SK-N-SH (cell line): ENCODE data around the gene CHST11.

Source experiments
- CHD2 ChIP-seq: fragments of 150-350 bp; IDR thresholded peaks from 2 replicates; pipeline ENCODE4 v1.6.1; 2018; ENCODE audit warnings: low read length; ENCODE audit not compliant: partially characterized antibody
- EP300 ChIP-seq, 2 experiments: IDR thresholded peaks; 2 replicates each; pipeline versions ENCODE4 v1.4.0 to v1.6.1; 2012; ENCODE audit warnings: borderline replicate concordance in 1 of 2, low read depth in 1 of 2, low read length in 1 of 2
- MXI1 ChIP-seq: IDR thresholded peaks from 2 replicates; pipeline ENCODE4 v1.6.1; 2012; ENCODE audit warnings: mild to moderate bottlenecking, low read depth, low read length, improper control_type of control experiment
- RCOR1 ChIP-seq: fragments of 150-350 bp; IDR thresholded peaks from 2 replicates; pipeline ENCODE4 v1.6.1; 2017; ENCODE audit warnings: antibody characterized with exemption, low read length
- RFX5 ChIP-seq: IDR thresholded peaks from 2 replicates; pipeline ENCODE4 v1.6.1; 2012; ENCODE audit warnings: mild to moderate bottlenecking, improper control_type of control experiment, low read length
- RXRA ChIP-seq: IDR thresholded peaks from 2 replicates; pipeline ENCODE4 v1.4.0; 2012; ENCODE audit warnings: low read depth, mild to moderate bottlenecking, borderline replicate concordance
- TEAD4 ChIP-seq: IDR thresholded peaks from 2 replicates; pipeline ENCODE4 v1.4.0; 2012; ENCODE audit warnings: mild to moderate bottlenecking, borderline replicate concordance; ENCODE audit not compliant: insufficient read depth
- YY1 ChIP-seq: IDR thresholded peaks from 2 replicates; pipeline ENCODE4 v1.4.0; 2012; ENCODE audit warnings: low read depth, mild to moderate bottlenecking
- TF ChIP-seq, protein P1 (sequence below): fragments of 150-350 bp; IDR thresholded peaks from 2 replicates; pipeline ENCODE4 v1.6.1; 2017; ENCODE audit warnings: antibody characterized with exemption, low read length, low read depth, borderline replicate concordance
- TF ChIP-seq, protein P2 (sequence below): fragments of 200-600 bp; sonication (generic); IDR thresholded peaks from 2 replicates; pipeline ENCODE4 v1.6.1; 2017; ENCODE audit warnings: antibody characterized with exemption, mild to moderate bottlenecking, moderate library complexity
- TF ChIP-seq, protein P3 (sequence below): IDR thresholded peaks from 2 replicates; pipeline ENCODE4 v1.6.1; 2012; ENCODE audit warnings: mild to moderate bottlenecking, low read depth, low read length, moderate library complexity
- TF ChIP-seq, protein P4 (sequence below): IDR thresholded peaks from 2 replicates; pipeline ENCODE4 v1.4.0; 2012; ENCODE audit warnings: low read depth, borderline replicate concordance

DNA sequence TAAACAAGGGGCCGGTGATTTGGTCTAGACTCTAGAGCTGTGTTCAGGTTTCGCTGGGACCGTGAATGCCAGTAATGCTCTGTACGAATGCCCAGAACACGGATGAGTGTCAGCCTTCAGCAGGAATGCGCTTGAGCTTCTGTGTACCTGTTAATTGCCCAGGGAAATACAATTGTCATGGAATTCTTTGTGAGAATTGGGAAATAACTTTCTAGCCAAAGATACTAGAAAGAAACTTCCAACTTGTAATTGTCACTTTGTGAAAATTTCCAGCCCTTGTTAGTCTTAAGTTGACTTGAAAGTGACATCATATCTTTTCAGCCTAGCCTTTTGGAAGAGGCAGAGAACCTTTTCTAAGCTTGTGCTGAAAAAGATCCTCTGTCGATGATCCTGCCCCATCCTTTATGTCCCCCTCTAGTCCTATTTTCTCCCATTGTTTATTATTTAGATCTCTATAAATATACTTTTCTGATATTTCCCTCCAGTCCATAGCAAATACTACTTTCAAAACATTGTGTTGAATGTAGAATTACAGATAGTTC, 2.7 kb downstream of the CHST11 start:
- no peak for TF ChIP-seq RFX5
- TF ChIP-seq, protein P1, sequence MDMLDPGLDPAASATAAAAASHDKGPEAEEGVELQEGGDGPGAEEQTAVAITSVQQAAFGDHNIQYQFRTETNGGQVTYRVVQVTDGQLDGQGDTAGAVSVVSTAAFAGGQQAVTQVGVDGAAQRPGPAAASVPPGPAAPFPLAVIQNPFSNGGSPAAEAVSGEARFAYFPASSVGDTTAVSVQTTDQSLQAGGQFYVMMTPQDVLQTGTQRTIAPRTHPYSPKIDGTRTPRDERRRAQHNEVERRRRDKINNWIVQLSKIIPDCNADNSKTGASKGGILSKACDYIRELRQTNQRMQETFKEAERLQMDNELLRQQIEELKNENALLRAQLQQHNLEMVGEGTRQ, result no peak
- TF ChIP-seq YY1, result no peak
- no peak for TF ChIP-seq RCOR1
- TF ChIP-seq, protein P2, sequence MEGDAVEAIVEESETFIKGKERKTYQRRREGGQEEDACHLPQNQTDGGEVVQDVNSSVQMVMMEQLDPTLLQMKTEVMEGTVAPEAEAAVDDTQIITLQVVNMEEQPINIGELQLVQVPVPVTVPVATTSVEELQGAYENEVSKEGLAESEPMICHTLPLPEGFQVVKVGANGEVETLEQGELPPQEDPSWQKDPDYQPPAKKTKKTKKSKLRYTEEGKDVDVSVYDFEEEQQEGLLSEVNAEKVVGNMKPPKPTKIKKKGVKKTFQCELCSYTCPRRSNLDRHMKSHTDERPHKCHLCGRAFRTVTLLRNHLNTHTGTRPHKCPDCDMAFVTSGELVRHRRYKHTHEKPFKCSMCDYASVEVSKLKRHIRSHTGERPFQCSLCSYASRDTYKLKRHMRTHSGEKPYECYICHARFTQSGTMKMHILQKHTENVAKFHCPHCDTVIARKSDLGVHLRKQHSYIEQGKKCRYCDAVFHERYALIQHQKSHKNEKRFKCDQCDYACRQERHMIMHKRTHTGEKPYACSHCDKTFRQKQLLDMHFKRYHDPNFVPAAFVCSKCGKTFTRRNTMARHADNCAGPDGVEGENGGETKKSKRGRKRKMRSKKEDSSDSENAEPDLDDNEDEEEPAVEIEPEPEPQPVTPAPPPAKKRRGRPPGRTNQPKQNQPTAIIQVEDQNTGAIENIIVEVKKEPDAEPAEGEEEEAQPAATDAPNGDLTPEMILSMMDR, result no peak
- TF ChIP-seq, protein P3, sequence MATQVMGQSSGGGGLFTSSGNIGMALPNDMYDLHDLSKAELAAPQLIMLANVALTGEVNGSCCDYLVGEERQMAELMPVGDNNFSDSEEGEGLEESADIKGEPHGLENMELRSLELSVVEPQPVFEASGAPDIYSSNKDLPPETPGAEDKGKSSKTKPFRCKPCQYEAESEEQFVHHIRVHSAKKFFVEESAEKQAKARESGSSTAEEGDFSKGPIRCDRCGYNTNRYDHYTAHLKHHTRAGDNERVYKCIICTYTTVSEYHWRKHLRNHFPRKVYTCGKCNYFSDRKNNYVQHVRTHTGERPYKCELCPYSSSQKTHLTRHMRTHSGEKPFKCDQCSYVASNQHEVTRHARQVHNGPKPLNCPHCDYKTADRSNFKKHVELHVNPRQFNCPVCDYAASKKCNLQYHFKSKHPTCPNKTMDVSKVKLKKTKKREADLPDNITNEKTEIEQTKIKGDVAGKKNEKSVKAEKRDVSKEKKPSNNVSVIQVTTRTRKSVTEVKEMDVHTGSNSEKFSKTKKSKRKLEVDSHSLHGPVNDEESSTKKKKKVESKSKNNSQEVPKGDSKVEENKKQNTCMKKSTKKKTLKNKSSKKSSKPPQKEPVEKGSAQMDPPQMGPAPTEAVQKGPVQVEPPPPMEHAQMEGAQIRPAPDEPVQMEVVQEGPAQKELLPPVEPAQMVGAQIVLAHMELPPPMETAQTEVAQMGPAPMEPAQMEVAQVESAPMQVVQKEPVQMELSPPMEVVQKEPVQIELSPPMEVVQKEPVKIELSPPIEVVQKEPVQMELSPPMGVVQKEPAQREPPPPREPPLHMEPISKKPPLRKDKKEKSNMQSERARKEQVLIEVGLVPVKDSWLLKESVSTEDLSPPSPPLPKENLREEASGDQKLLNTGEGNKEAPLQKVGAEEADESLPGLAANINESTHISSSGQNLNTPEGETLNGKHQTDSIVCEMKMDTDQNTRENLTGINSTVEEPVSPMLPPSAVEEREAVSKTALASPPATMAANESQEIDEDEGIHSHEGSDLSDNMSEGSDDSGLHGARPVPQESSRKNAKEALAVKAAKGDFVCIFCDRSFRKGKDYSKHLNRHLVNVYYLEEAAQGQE, result no peak
- no peak for TF ChIP-seq RXRA
- no peak for TF ChIP-seq MXI1
- TF ChIP-seq EP300 (IDR thresholded peaks at IDR 0.05; ENCODE audit: borderline replicate concordance in 1 of 2, low read depth in 1 of 2, low read length in 1 of 2), result no peak
- TF ChIP-seq CHD2, result no peak
- TF ChIP-seq, protein P4, sequence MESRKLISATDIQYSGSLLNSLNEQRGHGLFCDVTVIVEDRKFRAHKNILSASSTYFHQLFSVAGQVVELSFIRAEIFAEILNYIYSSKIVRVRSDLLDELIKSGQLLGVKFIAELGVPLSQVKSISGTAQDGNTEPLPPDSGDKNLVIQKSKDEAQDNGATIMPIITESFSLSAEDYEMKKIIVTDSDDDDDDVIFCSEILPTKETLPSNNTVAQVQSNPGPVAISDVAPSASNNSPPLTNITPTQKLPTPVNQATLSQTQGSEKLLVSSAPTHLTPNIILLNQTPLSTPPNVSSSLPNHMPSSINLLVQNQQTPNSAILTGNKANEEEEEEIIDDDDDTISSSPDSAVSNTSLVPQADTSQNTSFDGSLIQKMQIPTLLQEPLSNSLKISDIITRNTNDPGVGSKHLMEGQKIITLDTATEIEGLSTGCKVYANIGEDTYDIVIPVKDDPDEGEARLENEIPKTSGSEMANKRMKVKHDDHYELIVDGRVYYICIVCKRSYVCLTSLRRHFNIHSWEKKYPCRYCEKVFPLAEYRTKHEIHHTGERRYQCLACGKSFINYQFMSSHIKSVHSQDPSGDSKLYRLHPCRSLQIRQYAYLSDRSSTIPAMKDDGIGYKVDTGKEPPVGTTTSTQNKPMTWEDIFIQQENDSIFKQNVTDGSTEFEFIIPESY, result no peak
- TF ChIP-seq TEAD4, result no peak
